Panc1 (cell line): ENCODE data around the gene GMDS. TPM values are rescaled to one million over a fixed set of nuclear protein-coding genes. Genes with fewer than 3 reads are reported as not detected.

Source experiments
- ATAC-seq: fragments of 200-7000 bp; cut with Tn5 transposase; 2 replicates; pipeline ENCODE4 v1.9.1; 2020; ENCODE audit warnings: mild to moderate bottlenecking, moderate library complexity
- BruUV-seq: library from RNA; stranded (reverse); fragments of 400-500 nt; replicated peaks from 2 replicates; lab custom pipeline; 2021; lab: Mats Ljungman, UMichigan
- CTCF ChIA-PET: fragments of 300-600 bp; sonication (Branson Sonifier 250); formaldehyde crosslinking; loops from one replicate; lab custom pipeline; 2022; ENCODE audit warnings: antibody characterized with exemption; lab: Charles Lee
- POLR2A ChIA-PET: fragments of 300-600 bp; sonication (Branson Sonifier 250); formaldehyde crosslinking; loops from one replicate; lab custom pipeline; 2022; ENCODE audit warnings: antibody characterized with exemption; lab: Charles Lee
- DNase-seq: peaks from one replicate; pipeline ENCODE4 v3.0.0-alpha.2; 2010; ENCODE audit warnings: low read depth, low spot score
- H3K27ac ChIP-seq: 2 replicates; pipeline ENCODE4 v1.5.1; 2011; ENCODE audit warnings: mild to moderate bottlenecking, low read length, inconsistent platforms
- H3K27me3 ChIP-seq: fragments of 200-500 bp; sonication (Bioruptor generic); 2 replicates; pipeline ENCODE4 v1.6.0; 2014; ENCODE audit warnings: low read length, inconsistent platforms; ENCODE audit not compliant: control insufficient read depth, insufficient read depth
- H3K36me3 ChIP-seq: fragments of 200-500 bp; sonication (Bioruptor generic); 2 replicates; pipeline ENCODE4 v1.5.1; 2014; ENCODE audit warnings: inconsistent platforms, mild to moderate bottlenecking, low read length, moderate library complexity; ENCODE audit not compliant: control insufficient read depth, insufficient read depth
- H3K4me1 ChIP-seq: 2 replicates; pipeline ENCODE4 v1.5.1; 2011; ENCODE audit warnings: inconsistent platforms, mild to moderate bottlenecking, low read length, moderate library complexity; ENCODE audit not compliant: control insufficient read depth, insufficient read depth
- H3K4me3 ChIP-seq, 2 experiments: 2 replicates each; pipeline ENCODE4 v1.5.1; 2011 to 2012; ENCODE audit warnings: low read depth in 2 of 2, low read length in 2 of 2, mild to moderate bottlenecking in 2 of 2, inconsistent platforms in 1 of 2, moderate library complexity in 1 of 2
- H3K9me3 ChIP-seq: fragments of 200-500 bp; sonication (Bioruptor generic); 2 replicates; pipeline ENCODE4 v1.5.1; 2014; ENCODE audit warnings: low read depth, mild to moderate bottlenecking, inconsistent platforms, low read length, moderate library complexity; ENCODE audit not compliant: control insufficient read depth, insufficient read depth
- POLR2AphosphoS5 ChIP-seq: IDR thresholded peaks from 2 replicates; pipeline ENCODE4 v1.6.1; 2012; ENCODE audit warnings: mild to moderate bottlenecking, low read depth, low read length, moderate library complexity
- SIN3A ChIP-seq: IDR thresholded peaks from 2 replicates; pipeline ENCODE4 v1.6.1; 2012; ENCODE audit warnings: low read depth, mild to moderate bottlenecking, low read length, moderate library complexity, borderline replicate concordance; ENCODE audit not compliant: insufficient read depth
- TCF7L2 ChIP-seq: IDR thresholded peaks from 2 replicates; pipeline ENCODE4 v1.6.1; 2011; ENCODE audit warnings: mild to moderate bottlenecking, low read depth, low read length, inconsistent platforms
- in situ Hi-C: cut with HindIII; loops from 2 replicates; pipeline ENCODE4 v1.10.0; 2016; ENCODE audit warnings: low sequenced_read_pairs, low pct_unique_long_range_greater_than_20kb
- intact Hi-C: fragments of 100-400 bp; cut with micrococcal nuclease; formaldehyde crosslinking; loops from one replicate; pipeline ENCODE4 v1.10.0; 2022; ENCODE audit not compliant: unreplicated experiment
- total RNA-seq: library from RNA; stranded (reverse); gene quantifications from one replicate; pipeline ENCODE4 v1.2.1, GENCODE V29; 2021; ENCODE audit not compliant: unreplicated experiment
- TF ChIP-seq, protein P1 (sequence below): fragments of 450-650 bp; IDR thresholded peaks from 2 replicates; pipeline ENCODE4 v1.5.1; 2017; ENCODE audit warnings: mild to moderate bottlenecking
- TF ChIP-seq, protein P2 (sequence below), 2 experiments: IDR thresholded peaks; 2 replicates each; pipeline ENCODE4 v1.6.1; 2011 to 2012; ENCODE audit warnings: low read depth in 2 of 2, control low read depth in 1 of 2, low read length in 1 of 2, mild to moderate bottlenecking in 1 of 2, moderate library complexity in 1 of 2; ENCODE audit not compliant: insufficient read depth in 1 of 2

Gene GMDS
- total RNA-seq, 1 experiment from 2014 or later = 9.8 TPM

DNA sequence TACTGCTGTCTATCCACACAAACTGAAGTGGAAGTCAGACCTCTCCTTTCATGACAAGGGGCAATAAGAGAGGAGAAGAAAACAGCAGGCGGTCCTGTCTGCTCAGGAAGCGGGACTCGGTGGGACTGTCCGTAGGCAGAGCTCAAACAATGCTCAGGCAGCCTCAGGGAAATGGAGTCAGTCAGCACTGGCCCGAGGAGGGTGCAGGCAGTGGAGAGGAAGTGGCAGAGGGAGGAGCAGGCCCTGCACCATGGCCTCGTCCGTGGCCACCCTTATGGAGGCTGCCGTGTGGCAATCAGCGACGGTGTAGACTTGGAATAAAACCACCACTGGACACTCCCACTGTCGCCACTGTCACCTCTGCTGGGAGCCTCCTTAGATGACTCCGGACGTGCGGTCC lies 616.1 kb downstream of the GMDS start:
- no peak for DNase-seq
- Histone ChIP-seq H3K27me3 (no peaks in the 10 kb centered on the region), H3K27ac (no peak overlapping the region), H3K9me3 (no peaks in the 10 kb centered on the region), H3K4me3 (no peak overlapping the region), H3K36me3 (no peaks in the 10 kb centered on the region), H3K4me1 (no peaks in the 10 kb centered on the region)
- intact Hi-C loops (no loop called here), in situ Hi-C loops (no loop called here)
- TF ChIP-seq TCF7L2 = no peak
- CTCF ChIA-PET = no interaction called here
- no peak for ATAC-seq
- no TSS peak for BruUV-seq
- POLR2A ChIA-PET = no interaction called here

DNA sequence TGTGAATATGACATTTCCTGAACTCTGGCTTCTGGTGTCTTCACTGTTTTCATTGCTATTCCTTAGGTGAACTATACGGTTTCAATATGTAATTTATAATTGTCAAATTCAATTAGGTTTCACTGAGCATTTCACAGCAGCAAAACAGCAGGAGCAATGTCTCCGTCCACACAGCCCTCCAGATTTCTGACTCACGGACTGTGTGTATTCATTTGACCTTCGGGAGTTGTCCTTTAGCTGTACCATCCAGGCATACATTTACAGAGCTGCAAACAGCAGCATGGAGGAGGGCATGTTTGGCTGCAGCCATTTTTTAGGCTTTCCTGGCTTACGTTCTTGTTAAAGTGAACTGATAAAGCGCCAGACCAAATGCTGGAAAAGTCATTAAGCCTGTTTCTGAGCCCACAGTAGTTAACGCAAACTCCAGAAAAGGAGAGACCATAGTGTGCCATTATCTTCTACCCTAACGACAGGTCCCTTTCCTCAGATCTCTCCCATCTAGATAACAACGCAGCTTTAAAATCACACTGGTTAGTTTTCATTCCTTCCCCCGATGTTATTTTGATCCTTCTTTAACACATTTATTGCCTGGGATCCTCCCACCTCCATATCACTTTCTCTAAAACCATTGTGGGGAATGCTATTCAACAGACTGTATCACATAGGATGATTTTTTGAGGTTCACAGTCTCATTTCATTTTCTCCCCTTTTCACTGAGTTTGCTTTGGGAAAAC lies 617.4 kb downstream of the GMDS start:
- Histone ChIP-seq H3K4me1 (no peaks in the 10 kb centered on the region), H3K36me3 (no peaks in the 10 kb centered on the region), H3K9me3 (no peaks in the 10 kb centered on the region), H3K4me3 (no peak overlapping the region), H3K27me3 (no peaks in the 10 kb centered on the region), H3K27ac (no peak overlapping the region)
- POLR2A ChIA-PET = no interaction called here
- intact Hi-C loops = no loop called here
- CTCF ChIA-PET = no interaction called here
- DNase-seq (no peak), ATAC-seq (no peak)
- no TSS peak for BruUV-seq
- TF ChIP-seq SIN3A = no peak
- in situ Hi-C loops = no loop called here

DNA sequence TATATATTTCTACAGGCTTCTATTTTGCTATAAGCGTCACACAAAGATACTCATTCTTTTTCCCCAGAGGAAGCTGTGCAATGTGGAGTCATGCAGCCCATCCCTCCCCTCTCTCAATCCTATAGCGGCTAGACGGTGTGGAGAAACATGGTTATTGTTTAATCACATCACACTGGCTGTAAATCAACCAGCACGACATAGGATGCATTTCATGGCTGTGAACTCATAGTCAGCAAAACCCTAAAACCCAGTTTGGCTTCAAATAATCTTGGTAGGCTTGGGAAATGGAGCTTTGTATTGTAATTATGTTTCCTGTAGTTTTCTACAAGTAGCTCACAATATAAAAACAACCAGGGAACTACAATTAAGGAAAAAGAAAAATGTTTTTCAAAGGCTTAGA lies 618.9 kb downstream of the GMDS start:
- ATAC-seq (no peak), DNase-seq (no peak)
- Histone ChIP-seq H3K27ac (no peak overlapping the region), H3K27me3 (no peaks in the 10 kb centered on the region), H3K4me1 (no peaks in the 10 kb centered on the region), H3K36me3 (no peaks in the 10 kb centered on the region), H3K4me3 (no peak overlapping the region), H3K9me3 (no peaks in the 10 kb centered on the region)
- in situ Hi-C loops = no loop called here
- CTCF ChIA-PET = no interaction called here
- no TSS peak for BruUV-seq
- TF ChIP-seq TCF7L2 (no peak), SIN3A (no peak), POLR2AphosphoS5 (no peak)
- TF ChIP-seq, protein P1, sequence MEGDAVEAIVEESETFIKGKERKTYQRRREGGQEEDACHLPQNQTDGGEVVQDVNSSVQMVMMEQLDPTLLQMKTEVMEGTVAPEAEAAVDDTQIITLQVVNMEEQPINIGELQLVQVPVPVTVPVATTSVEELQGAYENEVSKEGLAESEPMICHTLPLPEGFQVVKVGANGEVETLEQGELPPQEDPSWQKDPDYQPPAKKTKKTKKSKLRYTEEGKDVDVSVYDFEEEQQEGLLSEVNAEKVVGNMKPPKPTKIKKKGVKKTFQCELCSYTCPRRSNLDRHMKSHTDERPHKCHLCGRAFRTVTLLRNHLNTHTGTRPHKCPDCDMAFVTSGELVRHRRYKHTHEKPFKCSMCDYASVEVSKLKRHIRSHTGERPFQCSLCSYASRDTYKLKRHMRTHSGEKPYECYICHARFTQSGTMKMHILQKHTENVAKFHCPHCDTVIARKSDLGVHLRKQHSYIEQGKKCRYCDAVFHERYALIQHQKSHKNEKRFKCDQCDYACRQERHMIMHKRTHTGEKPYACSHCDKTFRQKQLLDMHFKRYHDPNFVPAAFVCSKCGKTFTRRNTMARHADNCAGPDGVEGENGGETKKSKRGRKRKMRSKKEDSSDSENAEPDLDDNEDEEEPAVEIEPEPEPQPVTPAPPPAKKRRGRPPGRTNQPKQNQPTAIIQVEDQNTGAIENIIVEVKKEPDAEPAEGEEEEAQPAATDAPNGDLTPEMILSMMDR = no peak
- TF ChIP-seq, protein P2, sequence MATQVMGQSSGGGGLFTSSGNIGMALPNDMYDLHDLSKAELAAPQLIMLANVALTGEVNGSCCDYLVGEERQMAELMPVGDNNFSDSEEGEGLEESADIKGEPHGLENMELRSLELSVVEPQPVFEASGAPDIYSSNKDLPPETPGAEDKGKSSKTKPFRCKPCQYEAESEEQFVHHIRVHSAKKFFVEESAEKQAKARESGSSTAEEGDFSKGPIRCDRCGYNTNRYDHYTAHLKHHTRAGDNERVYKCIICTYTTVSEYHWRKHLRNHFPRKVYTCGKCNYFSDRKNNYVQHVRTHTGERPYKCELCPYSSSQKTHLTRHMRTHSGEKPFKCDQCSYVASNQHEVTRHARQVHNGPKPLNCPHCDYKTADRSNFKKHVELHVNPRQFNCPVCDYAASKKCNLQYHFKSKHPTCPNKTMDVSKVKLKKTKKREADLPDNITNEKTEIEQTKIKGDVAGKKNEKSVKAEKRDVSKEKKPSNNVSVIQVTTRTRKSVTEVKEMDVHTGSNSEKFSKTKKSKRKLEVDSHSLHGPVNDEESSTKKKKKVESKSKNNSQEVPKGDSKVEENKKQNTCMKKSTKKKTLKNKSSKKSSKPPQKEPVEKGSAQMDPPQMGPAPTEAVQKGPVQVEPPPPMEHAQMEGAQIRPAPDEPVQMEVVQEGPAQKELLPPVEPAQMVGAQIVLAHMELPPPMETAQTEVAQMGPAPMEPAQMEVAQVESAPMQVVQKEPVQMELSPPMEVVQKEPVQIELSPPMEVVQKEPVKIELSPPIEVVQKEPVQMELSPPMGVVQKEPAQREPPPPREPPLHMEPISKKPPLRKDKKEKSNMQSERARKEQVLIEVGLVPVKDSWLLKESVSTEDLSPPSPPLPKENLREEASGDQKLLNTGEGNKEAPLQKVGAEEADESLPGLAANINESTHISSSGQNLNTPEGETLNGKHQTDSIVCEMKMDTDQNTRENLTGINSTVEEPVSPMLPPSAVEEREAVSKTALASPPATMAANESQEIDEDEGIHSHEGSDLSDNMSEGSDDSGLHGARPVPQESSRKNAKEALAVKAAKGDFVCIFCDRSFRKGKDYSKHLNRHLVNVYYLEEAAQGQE (IDR thresholded peaks at IDR 0.05; ENCODE audit: insufficient read depth in 1 of 2, low read depth in 2 of 2, low read length in 1 of 2) = no peak
- POLR2A ChIA-PET = no interaction called here
- intact Hi-C loops = no loop called here
